Measurements from ENCODE around the gene DISP2. TPM values are rescaled to one million over a fixed set of nuclear protein-coding genes. Genes with fewer than 3 reads are reported as not detected.

DISP2 gene
- total and polyA plus RNA-seq, 4 donors, result under 0.01 to 0.23 (median under 0.01) TPM; not detected in 1

DNA sequence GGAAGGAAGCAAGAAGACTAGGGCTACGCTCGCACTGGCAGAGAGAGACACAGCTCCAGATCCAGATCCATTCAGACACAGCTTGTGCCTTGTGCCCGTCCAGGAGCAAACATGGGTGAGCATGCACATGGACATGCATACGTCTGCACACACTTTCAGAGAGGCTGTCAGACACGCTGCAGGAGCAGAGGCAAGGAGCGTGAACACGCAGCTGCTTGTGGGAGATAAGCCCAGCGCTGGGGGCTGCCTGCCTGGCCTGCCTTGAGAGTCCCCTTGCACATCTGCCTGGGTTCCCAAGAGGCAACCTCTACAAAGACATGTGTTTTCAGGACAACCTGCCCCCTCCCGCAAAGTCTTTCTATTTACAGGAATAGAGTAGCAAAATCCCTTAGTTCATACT lies 69.2 kb downstream of the DISP2 start:
- 91% methylated on average over 9 of the region's 9 CpGs for WGBS
- no peaks in the 10 kb centered on the region for H3K9me3 ChIP-seq (ENCODE audit: control insufficient read depth in 4 of 4, low read length in 3 of 4)
- H3K27me3 ChIP-seq (ENCODE audit: control insufficient read depth in 4 of 4, insufficient read depth in 4 of 4, low read length in 3 of 4), result no peaks in the 10 kb centered on the region
- H3K9ac ChIP-seq (ENCODE audit: low read depth in 1 of 2, low read length in 2 of 2), result no peak overlapping the region
- H3K4me3 ChIP-seq (ENCODE audit: low read depth in 1 of 3, low read length in 3 of 3), result no peak overlapping the region
- peak; percentile 74 for DNase-seq (ENCODE audit: low spot score)
- TF ChIP-seq TAF1 (conservative IDR thresholded peaks at IDR 0.05) (no peak), JUND (IDR thresholded peaks at IDR 0.05) (no peak), EGR1 (IDR thresholded peaks at IDR 0.05; ENCODE audit: low read depth in 2 of 2) (no peak), FOXA2 (IDR thresholded peaks at IDR 0.05) (no peak), NR2F2 (IDR thresholded peaks at IDR 0.05) (no peak), YY1 (IDR thresholded peaks at IDR 0.05) (no peak)
- TF ChIP-seq, protein P1, sequence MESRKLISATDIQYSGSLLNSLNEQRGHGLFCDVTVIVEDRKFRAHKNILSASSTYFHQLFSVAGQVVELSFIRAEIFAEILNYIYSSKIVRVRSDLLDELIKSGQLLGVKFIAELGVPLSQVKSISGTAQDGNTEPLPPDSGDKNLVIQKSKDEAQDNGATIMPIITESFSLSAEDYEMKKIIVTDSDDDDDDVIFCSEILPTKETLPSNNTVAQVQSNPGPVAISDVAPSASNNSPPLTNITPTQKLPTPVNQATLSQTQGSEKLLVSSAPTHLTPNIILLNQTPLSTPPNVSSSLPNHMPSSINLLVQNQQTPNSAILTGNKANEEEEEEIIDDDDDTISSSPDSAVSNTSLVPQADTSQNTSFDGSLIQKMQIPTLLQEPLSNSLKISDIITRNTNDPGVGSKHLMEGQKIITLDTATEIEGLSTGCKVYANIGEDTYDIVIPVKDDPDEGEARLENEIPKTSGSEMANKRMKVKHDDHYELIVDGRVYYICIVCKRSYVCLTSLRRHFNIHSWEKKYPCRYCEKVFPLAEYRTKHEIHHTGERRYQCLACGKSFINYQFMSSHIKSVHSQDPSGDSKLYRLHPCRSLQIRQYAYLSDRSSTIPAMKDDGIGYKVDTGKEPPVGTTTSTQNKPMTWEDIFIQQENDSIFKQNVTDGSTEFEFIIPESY (IDR thresholded peaks at IDR 0.05), result no peak
- TF ChIP-seq, protein P2, sequence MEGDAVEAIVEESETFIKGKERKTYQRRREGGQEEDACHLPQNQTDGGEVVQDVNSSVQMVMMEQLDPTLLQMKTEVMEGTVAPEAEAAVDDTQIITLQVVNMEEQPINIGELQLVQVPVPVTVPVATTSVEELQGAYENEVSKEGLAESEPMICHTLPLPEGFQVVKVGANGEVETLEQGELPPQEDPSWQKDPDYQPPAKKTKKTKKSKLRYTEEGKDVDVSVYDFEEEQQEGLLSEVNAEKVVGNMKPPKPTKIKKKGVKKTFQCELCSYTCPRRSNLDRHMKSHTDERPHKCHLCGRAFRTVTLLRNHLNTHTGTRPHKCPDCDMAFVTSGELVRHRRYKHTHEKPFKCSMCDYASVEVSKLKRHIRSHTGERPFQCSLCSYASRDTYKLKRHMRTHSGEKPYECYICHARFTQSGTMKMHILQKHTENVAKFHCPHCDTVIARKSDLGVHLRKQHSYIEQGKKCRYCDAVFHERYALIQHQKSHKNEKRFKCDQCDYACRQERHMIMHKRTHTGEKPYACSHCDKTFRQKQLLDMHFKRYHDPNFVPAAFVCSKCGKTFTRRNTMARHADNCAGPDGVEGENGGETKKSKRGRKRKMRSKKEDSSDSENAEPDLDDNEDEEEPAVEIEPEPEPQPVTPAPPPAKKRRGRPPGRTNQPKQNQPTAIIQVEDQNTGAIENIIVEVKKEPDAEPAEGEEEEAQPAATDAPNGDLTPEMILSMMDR (IDR thresholded peaks at IDR 0.05; ENCODE audit: low read depth, low read length, missing input control), result no peak
- H3K36me3 ChIP-seq (ENCODE audit: control insufficient read depth in 4 of 4, insufficient read depth in 3 of 4, low read depth in 1 of 4, low read length in 3 of 4), result no peaks in the 10 kb centered on the region
- no peaks in the 10 kb centered on the region for H3K4me1 ChIP-seq (ENCODE audit: control insufficient read depth in 4 of 4, insufficient read depth in 4 of 4, low read length in 3 of 4)
- no peak overlapping the region for H3K27ac ChIP-seq (ENCODE audit: low read depth in 1 of 2, low read length in 2 of 2)

DNA sequence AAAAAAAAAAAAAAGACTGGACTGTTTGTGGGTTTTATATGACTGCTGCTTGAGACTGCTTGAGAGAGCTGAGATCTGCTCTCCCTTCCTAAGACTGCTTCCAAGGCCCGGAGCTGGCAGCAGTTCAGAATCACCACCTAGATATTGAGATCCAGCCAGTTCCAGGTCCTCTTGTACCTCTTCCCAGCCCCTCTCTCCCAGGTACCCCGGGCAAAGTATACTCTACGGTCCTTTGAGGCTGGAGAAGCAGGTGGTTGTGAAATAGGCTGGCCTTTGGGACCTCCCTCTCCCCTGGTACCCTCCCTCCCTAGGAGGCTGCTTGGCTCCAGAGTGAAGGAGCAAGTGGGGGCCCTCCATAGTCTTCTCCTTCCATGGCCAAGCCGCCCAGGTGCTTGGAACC lies 70.2 kb downstream of the DISP2 start:
- no peaks in the 10 kb centered on the region for H3K4me1 ChIP-seq (ENCODE audit: control insufficient read depth in 4 of 4, insufficient read depth in 4 of 4, low read length in 3 of 4)
- no peaks in the 10 kb centered on the region for H3K9me3 ChIP-seq (ENCODE audit: control insufficient read depth in 4 of 4, low read length in 3 of 4)
- no peak for DNase-seq (ENCODE audit: low spot score)
- H3K9ac ChIP-seq (ENCODE audit: low read depth in 1 of 2, low read length in 2 of 2), result no peak overlapping the region
- TF ChIP-seq, protein P3, sequence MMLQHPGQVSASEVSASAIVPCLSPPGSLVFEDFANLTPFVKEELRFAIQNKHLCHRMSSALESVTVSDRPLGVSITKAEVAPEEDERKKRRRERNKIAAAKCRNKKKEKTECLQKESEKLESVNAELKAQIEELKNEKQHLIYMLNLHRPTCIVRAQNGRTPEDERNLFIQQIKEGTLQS (IDR thresholded peaks at IDR 0.05), result no peak
- TF ChIP-seq EGR1 (IDR thresholded peaks at IDR 0.05; ENCODE audit: low read depth in 2 of 2), result no peak
- no peak for TF ChIP-seq RAD21 (IDR thresholded peaks at IDR 0.05)
- no peak for TF ChIP-seq JUND (IDR thresholded peaks at IDR 0.05)
- TF ChIP-seq FOXA2 (IDR thresholded peaks at IDR 0.05), result no peak
- no peak for TF ChIP-seq TAF1 (conservative IDR thresholded peaks at IDR 0.05)
- no peak for TF ChIP-seq HNF4A (conservative IDR thresholded peaks at IDR 0.05)
- no peak for TF ChIP-seq HNF4G (IDR thresholded peaks at IDR 0.05)
- TF ChIP-seq, protein P1 (IDR thresholded peaks at IDR 0.05), result no peak
- TF ChIP-seq RXRA (IDR thresholded peaks at IDR 0.05), result no peak
- TF ChIP-seq, protein P4, sequence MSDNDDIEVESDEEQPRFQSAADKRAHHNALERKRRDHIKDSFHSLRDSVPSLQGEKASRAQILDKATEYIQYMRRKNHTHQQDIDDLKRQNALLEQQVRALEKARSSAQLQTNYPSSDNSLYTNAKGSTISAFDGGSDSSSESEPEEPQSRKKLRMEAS (IDR thresholded peaks at IDR 0.05), result no peak
- 79% methylated on average over 4 of the region's 4 CpGs for WGBS
- no peaks in the 10 kb centered on the region for H3K36me3 ChIP-seq (ENCODE audit: control insufficient read depth in 4 of 4, insufficient read depth in 3 of 4, low read depth in 1 of 4, low read length in 3 of 4)
- no peak overlapping the region for H3K27ac ChIP-seq (ENCODE audit: low read depth in 1 of 2, low read length in 2 of 2)
- no peak overlapping the region for H3K4me3 ChIP-seq (ENCODE audit: low read depth in 1 of 3, low read length in 3 of 3)
- H3K27me3 ChIP-seq (ENCODE audit: control insufficient read depth in 4 of 4, insufficient read depth in 4 of 4, low read length in 3 of 4), result no peaks in the 10 kb centered on the region

Other genes with a start within 250 kb of the DISP2 start
- gene BMF, start 249.3 kb upstream of the DISP2 start, total RNA-seq, result 10 to 100 TPM in 1 of 2 donors, 1 to 10 TPM in 1; 6.6 to 10.2 TPM
- 1 to 10 TPM in 1 of 2 donors, under 1 TPM in 1; 0.63 to 1.4 TPM for gene BMF, start 249.3 kb upstream of the DISP2 start, polyA plus RNA-seq
- gene BUB1B, start 197.2 kb upstream of the DISP2 start, total RNA-seq, result 10 to 100 TPM in 1 of 2 donors, under 1 TPM in 1; 0.08 to 31.1 TPM
- gene BUB1B, start 197.2 kb upstream of the DISP2 start, polyA plus RNA-seq, result 1 to 10 TPM in 1 of 2 donors, under 1 TPM in 1; 0.63 to 1.0 TPM
- under 1 TPM; 0.05 to 0.08 TPM for gene PAK6, start 119.2 kb upstream of the DISP2 start, total RNA-seq
- under 1 TPM; 0.13 to 0.17 TPM for gene PAK6, start 119.2 kb upstream of the DISP2 start, polyA plus RNA-seq
- not detected for gene ANKRD63, start 75.2 kb upstream of the DISP2 start, total RNA-seq
- not detected for gene ANKRD63, start 75.2 kb upstream of the DISP2 start, polyA plus RNA-seq
- gene PLCB2, start 50.3 kb upstream of the DISP2 start, total RNA-seq, result 10 to 100 TPM; 10.6 to 13.3 TPM
- gene PLCB2, start 50.3 kb upstream of the DISP2 start, polyA plus RNA-seq, result 1 to 10 TPM; 2.1 to 4.7 TPM
- gene INAFM2, start 34.5 kb upstream of the DISP2 start, total RNA-seq, result 1 to 10 TPM; 4.8 to 5.7 TPM
- 1 to 10 TPM; 3.3 to 4.0 TPM for gene INAFM2, start 34.5 kb upstream of the DISP2 start, polyA plus RNA-seq
- 1 to 10 TPM in 1 of 2 donors, under 1 TPM in 1; 0.61 to 4.4 TPM for gene CCDC9B, start 17.3 kb upstream of the DISP2 start, total RNA-seq
- gene CCDC9B, start 17.3 kb upstream of the DISP2 start, polyA plus RNA-seq, result under 1 TPM; 0.43 to 0.85 TPM
- gene PHGR1, start 7.2 kb upstream of the DISP2 start, total RNA-seq, result under 1 TPM in 1 of 2 donors, not detected in 1; 0.33 TPM
- gene PHGR1, start 7.2 kb upstream of the DISP2 start, polyA plus RNA-seq, result not detected
- gene KNSTRN, start 24.5 kb downstream of the DISP2 start, total RNA-seq, result 10 to 100 TPM in 1 of 2 donors, 1 to 10 TPM in 1; 9.0 to 28.1 TPM
- gene KNSTRN, start 24.5 kb downstream of the DISP2 start, polyA plus RNA-seq, result 1 to 10 TPM; 3.4 to 8.8 TPM
- gene IVD, start 47.6 kb downstream of the DISP2 start, total RNA-seq, result 10 to 100 TPM; 40.3 to 95.7 TPM
- gene IVD, start 47.6 kb downstream of the DISP2 start, polyA plus RNA-seq, result 100 to 1,000 TPM in 1 of 2 donors, 10 to 100 TPM in 1; 93.0 to 156 TPM
- gene BAHD1, start 82.7 kb downstream of the DISP2 start, total RNA-seq, result 1 to 10 TPM; 6.3 to 7.0 TPM
- 1 to 10 TPM; 1.8 to 8.7 TPM for gene BAHD1, start 82.7 kb downstream of the DISP2 start, polyA plus RNA-seq
- gene CHST14, start 112.8 kb downstream of the DISP2 start, total RNA-seq, result 1 to 10 TPM; 2.9 to 3.3 TPM
- 1 to 10 TPM; 2.3 to 5.3 TPM for gene CHST14, start 112.8 kb downstream of the DISP2 start, polyA plus RNA-seq
- 10 to 100 TPM in 1 of 2 donors, 1 to 10 TPM in 1; 8.9 to 13.5 TPM for gene CCDC32, start 206.8 kb downstream of the DISP2 start, total RNA-seq
- gene CCDC32, start 206.8 kb downstream of the DISP2 start, polyA plus RNA-seq, result 1 to 10 TPM; 7.9 to 8.8 TPM
- 1 to 10 TPM; 7.4 to 7.6 TPM for gene RPUSD2, start 211.1 kb downstream of the DISP2 start, total RNA-seq
- gene RPUSD2, start 211.1 kb downstream of the DISP2 start, polyA plus RNA-seq, result 1 to 10 TPM; 5.3 to 5.8 TPM
- 10 to 100 TPM in 1 of 2 donors, 1 to 10 TPM in 1; 3.5 to 38.5 TPM for gene KNL1, start 236.0 kb downstream of the DISP2 start, total RNA-seq
- gene KNL1, start 236.0 kb downstream of the DISP2 start, polyA plus RNA-seq, result 1 to 10 TPM; 1.5 to 2.2 TPM

Measured in liver (tissue), 9 donors.